Measurements from ENCODE around the gene CARD6.
"Not testable (repeated sequence)": the region's sequence is repeated elsewhere in the genome, so short reads cannot be mapped to it uniquely, and the experiment has no call there.

CARD6 gene

GRCh38 chr5:40877371-40877988 lies 36.3 kb downstream of the CARD6 start:
- no peak for DNase-seq

- peak in 1 of 2 donors; percentile 41 for DNase-seq
Observed at GRCh38 chr5:40879163-40879942, 38.2 kb downstream of the CARD6 start.

GRCh38 chr5:40882291-40882690 lies 41.1 kb downstream of the CARD6 start:
- DNase-seq = no peak

- not testable (repeated sequence) for DNase-seq
Observed at GRCh38 chr5:40883051-40883450, 41.9 kb downstream of the CARD6 start.

- not testable (repeated sequence) for DNase-seq
Observed at GRCh38 chr5:40895440-40896425, 54.6 kb downstream of the CARD6 start.

GRCh38 chr5:40904205-40904993 lies 63.2 kb downstream of the CARD6 start:
- DNase-seq = peak in 1 of 2 donors; percentile 26

GRCh38 chr5:40904994-40905306 lies 63.8 kb downstream of the CARD6 start:
- DNase-seq = no peak

- DNase-seq = no peak
Observed at GRCh38 chr5:40906351-40906751, 65.2 kb downstream of the CARD6 start.

- DNase-seq = no peak
Observed at GRCh38 chr5:40909264-40909663, 68.1 kb downstream of the CARD6 start, which contains the start of gene C7. Gene C7 (plus strand): TSS chr5:40909497. CDS start chr5:40909611, 114 bp downstream.

- DNase-seq = no peak
Observed at GRCh38 chr5:40909723-40910122, 68.6 kb downstream of the CARD6 start.
